Measurements from ENCODE around the gene SLC30A1. TPM values are rescaled to one million over a fixed set of nuclear protein-coding genes. Genes with fewer than 3 reads are reported as not detected.

SLC30A1 gene
- total and polyA plus RNA-seq, 2 donors from 2014 or later = 8.2 to 37.7 TPM

- H3K27me3 ChIP-seq (ENCODE audit: control insufficient read depth, insufficient read depth, low read length) = no peaks in the 10 kb centered on the region
- no peak overlapping the region for H3K27ac ChIP-seq (ENCODE audit: low read depth in 2 of 2, low read length in 2 of 2)
- no peaks in the 10 kb centered on the region for H3K36me3 ChIP-seq (ENCODE audit: control insufficient read depth in 2 of 3, insufficient read depth in 3 of 3, low read length in 3 of 3)
- no peak overlapping the region for H3K4me3 ChIP-seq (ENCODE audit: low read length in 3 of 3)
- H3K9ac ChIP-seq (ENCODE audit: low read length in 3 of 3) = no peak overlapping the region
- no peak for TF ChIP-seq CTCF (IDR thresholded peaks at IDR 0.05; ENCODE audit: borderline replicate concordance, extremely low read depth, insufficient read depth)
- H3K4me1 ChIP-seq (ENCODE audit: control insufficient read depth in 2 of 3, insufficient read depth in 2 of 3, low read depth in 1 of 3, low read length in 3 of 3) = peaks cover 6 to 9% (median 7%) of the 10 kb centered on the region in 3 donors
- DNase-seq = no peak
- intact Hi-C loops (cut with DNase I) = no loop called here
- H3K9me3 ChIP-seq (ENCODE audit: control insufficient read depth in 2 of 3, insufficient read depth in 1 of 3, low read length in 3 of 3) = no peaks in the 10 kb centered on the region
- no peak for FAIRE-seq
Measured at GRCh38 chr1:211537253-211537652, 41.7 kb downstream of the SLC30A1 start.

- no peaks in the 10 kb centered on the region for H3K9me3 ChIP-seq (ENCODE audit: control insufficient read depth in 2 of 3, insufficient read depth in 1 of 3, low read length in 3 of 3)
- H3K36me3 ChIP-seq (ENCODE audit: control insufficient read depth in 2 of 3, insufficient read depth in 3 of 3, low read length in 3 of 3) = no peaks in the 10 kb centered on the region
- H3K9ac ChIP-seq (ENCODE audit: low read length in 3 of 3) = no peak overlapping the region
- intact Hi-C loops (cut with DNase I) = no loop called here
- DNase-seq = no peak
- no peak overlapping the region for H3K4me3 ChIP-seq (ENCODE audit: low read length in 3 of 3)
- H3K27me3 ChIP-seq (ENCODE audit: control insufficient read depth, insufficient read depth, low read length) = no peaks in the 10 kb centered on the region
- H3K4me1 ChIP-seq (ENCODE audit: control insufficient read depth in 2 of 3, insufficient read depth in 2 of 3, low read depth in 1 of 3, low read length in 3 of 3) = peaks cover 1 to 5% (median 3%) of the 10 kb centered on the region in 3 donors
- FAIRE-seq = no peak
- H3K27ac ChIP-seq (ENCODE audit: low read depth in 2 of 2, low read length in 2 of 2) = no peak overlapping the region
- TF ChIP-seq CTCF (IDR thresholded peaks at IDR 0.05; ENCODE audit: borderline replicate concordance, extremely low read depth, insufficient read depth) = no peak
Measured at GRCh38 chr1:211536606-211537005, 42.4 kb downstream of the SLC30A1 start.

- Histone ChIP-seq H3K9me3 (ENCODE audit: control insufficient read depth in 2 of 3, insufficient read depth in 1 of 3, low read length in 3 of 3) (no peaks in the 10 kb centered on the region), H3K9ac (ENCODE audit: low read length in 3 of 3) (no peak overlapping the region), H3K36me3 (ENCODE audit: control insufficient read depth in 2 of 3, insufficient read depth in 3 of 3, low read length in 3 of 3) (no peaks in the 10 kb centered on the region), H3K4me3 (ENCODE audit: low read length in 3 of 3) (no peak overlapping the region), H3K4me1 (ENCODE audit: control insufficient read depth in 2 of 3, insufficient read depth in 2 of 3, low read depth in 1 of 3, low read length in 3 of 3) (no peaks in the 10 kb centered on the region), H3K27me3 (ENCODE audit: control insufficient read depth, insufficient read depth, low read length) (no peaks in the 10 kb centered on the region), H3K27ac (ENCODE audit: low read depth in 2 of 2, low read length in 2 of 2) (no peak overlapping the region)
- intact Hi-C loops (cut with DNase I) = no loop called here
- no peak for TF ChIP-seq CTCF (IDR thresholded peaks at IDR 0.05; ENCODE audit: borderline replicate concordance, extremely low read depth, insufficient read depth)
- FAIRE-seq (no peak), DNase-seq (no peak)
Measured at GRCh38 chr1:211535346-211535745, 43.6 kb downstream of the SLC30A1 start.

Measured in kidney (tissue), 14 donors.